Endothelial cell of umbilical vein (primary cell): ENCODE measurements around the gene KRTAP10-11. TPM values are rescaled to one million over a fixed set of nuclear protein-coding genes. Genes with fewer than 3 reads are reported as not detected.
"Not testable (repeated sequence)": the region's sequence is repeated elsewhere in the genome, so short reads cannot be mapped to it uniquely, and the experiment has no call there.

ENCODE experiments used
- BruUV-seq: library from RNA; stranded (reverse); fragments of 400-500 nt; replicated peaks from 2 replicates; lab custom pipeline; 2021; lab: Mats Ljungman, UMichigan
- CTCF ChIA-PET: fragments of 300-600, 350-600 bp; sonication (Branson Sonifier 250); formaldehyde crosslinking; loops from one replicate; lab custom pipeline; 2021; ENCODE audit warnings: antibody characterized with exemption, inconsistent platforms; lab: Charles Lee
- POLR2A ChIA-PET: fragments of 300-600, 350-600 bp; sonication (Branson Sonifier 250); formaldehyde crosslinking; loops from one replicate; lab custom pipeline; 2021; ENCODE audit warnings: antibody characterized with exemption, inconsistent platforms; lab: Charles Lee
- DNase-seq: peaks from one replicate; pipeline ENCODE4 v3.0.0-alpha.2; 2011; ENCODE audit warnings: low read depth, low spot score
- FAIRE-seq: peaks from 2 replicates; lab custom pipeline; 2011; peaks lifted over from hg19 to GRCh38; lab: Jason Lieb, UNC
- H2AFZ ChIP-seq: 2 replicates; pipeline ENCODE4 v1.6.0; 2012; ENCODE audit warnings: low read depth, low read length, control low read depth, inconsistent platforms
- H3K27ac ChIP-seq: 2 replicates; pipeline ENCODE4 v1.5.1; 2011; ENCODE audit warnings: low read depth, mild to moderate bottlenecking, control low read depth, low read length, moderate library complexity; ENCODE audit not compliant: insufficient read depth
- H3K27me3 ChIP-seq, 2 experiments: 2 replicates each; pipeline versions ENCODE4 v1.6.0 to v1.6.1; 2011; ENCODE audit warnings: low read length in 2 of 2, mixed read lengths in 1 of 2; ENCODE audit not compliant: control insufficient read depth in 2 of 2, insufficient read depth in 2 of 2
- H3K36me3 ChIP-seq, 2 experiments: 2 replicates in 1 of 2; 3 replicates in 1 of 2; pipeline ENCODE4 v1.5.1; 2011; ENCODE audit warnings: low read length in 2 of 2, mild to moderate bottlenecking in 1 of 2, moderate library complexity in 1 of 2; ENCODE audit not compliant: control insufficient read depth in 2 of 2, insufficient read depth in 2 of 2; ENCODE audit errors: extremely low read depth in 1 of 2
- H3K4me1 ChIP-seq: 3 replicates; pipeline ENCODE4 v1.5.1; 2011; ENCODE audit warnings: mild to moderate bottlenecking, low read length; ENCODE audit not compliant: control insufficient read depth, insufficient read depth; ENCODE audit errors: extremely low read depth
- H3K4me2 ChIP-seq: 2 replicates; pipeline ENCODE4 v1.6.1; 2011; ENCODE audit warnings: low read length, control low read depth, mixed read lengths; ENCODE audit not compliant: insufficient read depth
- H3K4me3 ChIP-seq, 3 experiments: fragments of 200-600 bp in 1 of 3; sonication (generic), shearing (Covaris generic) in 1 of 3; replicated peaks in 1 of 3; 2 replicates each; pipeline ENCODE4 v1.5.1; 2011 to 2016; ENCODE audit warnings: control low read depth in 3 of 3, low read length in 3 of 3, mild to moderate bottlenecking in 2 of 3, inconsistent platforms in 1 of 3, low read depth in 1 of 3, moderate library complexity in 1 of 3; ENCODE audit not compliant: insufficient read depth in 1 of 3
- H3K79me2 ChIP-seq: 2 replicates; pipeline ENCODE4 v1.6.0; 2012; ENCODE audit warnings: low read length, inconsistent platforms; ENCODE audit not compliant: control insufficient read depth, insufficient read depth
- H3K9ac ChIP-seq: replicated peaks from 2 replicates; pipeline ENCODE3; 2011; ENCODE audit warnings: low read length, control low read depth; ENCODE audit not compliant: insufficient read depth; ENCODE audit errors: extremely low read depth
- H3K9me1 ChIP-seq: replicated peaks from 3 replicates; pipeline ENCODE4 v1.6.0; 2011; ENCODE audit warnings: mild to moderate bottlenecking, low read length; ENCODE audit not compliant: control insufficient read depth, insufficient read depth; ENCODE audit errors: extremely low read depth
- H3K9me3 ChIP-seq: replicated peaks from 2 replicates; pipeline ENCODE4 v1.5.1; 2012; ENCODE audit warnings: low read length, inconsistent platforms; ENCODE audit not compliant: control insufficient read depth, insufficient read depth
- H4K20me1 ChIP-seq: replicated peaks from 2 replicates; pipeline ENCODE3; 2011; ENCODE audit warnings: mild to moderate bottlenecking, low read length; ENCODE audit not compliant: control insufficient read depth, insufficient read depth; ENCODE audit errors: extremely low read depth
- FOS ChIP-seq: IDR thresholded peaks from 2 replicates; pipeline ENCODE4 v1.6.1; 2011; ENCODE audit warnings: mild to moderate bottlenecking, low read length, moderate library complexity, borderline replicate concordance; ENCODE audit not compliant: insufficient read depth
- dilution Hi-C: fragments of 300-500 bp; cut with MboI; formaldehyde crosslinking; loops from one replicate; pipeline ENCODE4 v1.15.0; 2019; ENCODE audit warnings: low sequenced_read_pairs; ENCODE audit not compliant: extremely low pct_ligation_motif_present
- intact Hi-C: fragments of 100-400 bp; cut with micrococcal nuclease; formaldehyde crosslinking; loops from one replicate; pipeline ENCODE4 v1.10.0; 2022
- polyA plus RNA-seq, 4 experiments: library from polyadenylated mRNA; depleted of rRNA in 3 of 4; stranded (reverse) in 3 of 4; unstranded in 1 of 4; fragments of >200 nt; gene quantifications; 2 replicates each; pipeline versions ENCODE4 v1.2.1 to v1.2.3, GENCODE V29; 2011 to 2012; ENCODE audit warnings: missing spikeins in 1 of 4
- total RNA-seq: library from RNA; stranded (reverse); gene quantifications from 2 replicates; pipeline ENCODE4 v1.2.3, GENCODE V29; 2021

Gene KRTAP10-11
- total and polyA plus RNA-seq, 2 donors (not counting 3 experiments of a cell fraction or from before 2014, with no cell fraction given), result not detected

DNA sequence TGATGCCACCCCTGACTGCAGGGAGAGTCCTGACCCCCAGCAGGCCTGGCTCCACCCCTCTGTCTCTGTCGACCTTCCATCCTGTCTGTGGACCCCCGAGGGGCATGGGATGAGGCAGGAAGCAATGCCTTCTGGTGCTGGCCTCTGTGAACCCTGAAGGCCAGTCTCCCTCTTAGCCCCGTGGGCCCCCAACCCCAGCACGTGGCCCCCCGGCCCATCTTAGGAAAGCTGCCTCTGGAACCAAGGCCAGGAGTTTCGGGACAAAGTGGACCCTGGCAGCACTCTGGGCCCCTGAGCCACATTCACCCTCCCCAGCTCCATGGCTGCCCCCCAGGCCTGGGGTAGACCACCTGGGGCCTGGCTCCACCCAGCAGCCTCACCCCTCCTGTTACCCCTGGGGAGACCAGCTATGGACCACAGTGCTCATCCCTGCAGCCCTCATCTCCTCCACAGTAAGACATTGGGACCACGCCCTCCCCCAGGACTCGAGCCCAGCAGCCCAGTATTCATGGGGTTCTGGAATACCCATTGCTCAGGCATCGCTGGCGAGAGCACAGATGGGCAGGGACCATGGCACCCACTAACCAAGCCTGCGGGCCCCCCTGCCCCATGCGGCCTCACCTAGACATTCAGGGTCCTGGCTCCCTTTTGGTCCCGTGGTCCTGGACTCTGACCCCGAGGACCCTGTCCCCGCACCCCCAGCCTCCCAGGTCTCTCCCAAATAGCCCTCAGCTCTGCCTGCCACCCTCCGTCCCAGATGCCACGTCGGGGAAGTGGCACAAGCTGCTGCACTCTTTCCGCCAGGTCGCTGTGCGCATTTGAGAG, 7.5 kb upstream of the KRTAP10-11 start:
- H2AFZ ChIP-seq, H3K79me2 ChIP-seq, H4K20me1 ChIP-seq, H3K36me3 ChIP-seq, POLR2A ChIA-PET, DNase-seq, H3K4me1 ChIP-seq, BruUV-seq, H3K9me3 ChIP-seq, H3K9ac ChIP-seq, dilution Hi-C loops, H3K9me1 ChIP-seq, CTCF ChIA-PET, H3K4me2 ChIP-seq, intact Hi-C loops, H3K27me3 ChIP-seq, H3K27ac ChIP-seq, H3K4me3 ChIP-seq, FAIRE-seq: not testable (repeated sequence)

DNA sequence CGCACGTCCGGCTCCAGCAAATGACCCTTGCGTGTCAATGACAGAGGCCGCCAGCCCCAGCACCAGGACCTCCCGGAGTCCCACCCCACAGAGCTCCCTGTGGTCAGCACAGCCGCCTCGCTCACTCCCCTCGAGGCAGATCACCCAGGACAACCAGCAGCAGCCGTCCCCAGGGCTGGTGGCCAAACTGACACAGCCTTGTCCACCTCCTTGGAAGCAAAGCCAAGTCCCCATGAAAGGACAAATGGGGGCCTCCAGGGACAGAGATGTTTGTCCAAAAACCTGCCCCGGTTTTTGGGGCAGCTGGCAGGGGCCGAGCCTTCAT, 6.9 kb upstream of the KRTAP10-11 start:
- dilution Hi-C loops, result no loop called here
- intact Hi-C loops, result no loop called here

More for the DNA sequence above, 6.9 kb upstream of the KRTAP10-11 start:
- no peaks in the 10 kb centered on the region for H3K9me3 ChIP-seq
- H3K9ac ChIP-seq, result no peak overlapping the region
- no peak overlapping the region for H2AFZ ChIP-seq
- FAIRE-seq (no peak), DNase-seq (no peak)
- no peak overlapping the region for H3K4me2 ChIP-seq
- no peaks in the 10 kb centered on the region for H4K20me1 ChIP-seq
- H3K79me2 ChIP-seq, result no peaks in the 10 kb centered on the region
- no peak for TF ChIP-seq FOS
- BruUV-seq, result no TSS peak
- no peaks in the 10 kb centered on the region for H3K27me3 ChIP-seq
- no peaks in the 10 kb centered on the region for H3K4me1 ChIP-seq
- H3K36me3 ChIP-seq, result no peaks in the 10 kb centered on the region
- POLR2A ChIA-PET, result no interaction called here
- no peaks in the 10 kb centered on the region for H3K9me1 ChIP-seq
- no peak overlapping the region for H3K4me3 ChIP-seq
- no peak overlapping the region for H3K27ac ChIP-seq
- CTCF ChIA-PET, result no interaction called here
